ENCODE measurements around the gene SET.
"Not testable (repeated sequence)": the region's sequence is repeated elsewhere in the genome, so short reads cannot be mapped to it uniquely, and the experiment has no call there.

SET gene

GRCh38 chr9:128689820-128690683 is 1.0 kb downstream of the SET start:
- peak overlapping the region; percentile 95 for H3K4me3 ChIP-seq (replicated peaks; ENCODE audit: low read depth, low read length)
- DNase-seq (ENCODE audit: extremely low read depth, insufficient read length) = peak; percentile 48
- no peak for TF ChIP-seq CTCF (IDR thresholded peaks at IDR 0.05; ENCODE audit: insufficient read depth, low read length, poor library complexity, severe bottlenecking)
- H3K36me3 ChIP-seq (ENCODE audit: control insufficient read depth, insufficient read depth, low read length) = peaks cover 2% of the 10 kb centered on the region; the same call in 1 of the 2 replicates
- no peaks in the 10 kb centered on the region for H3K27me3 ChIP-seq (replicated peaks; ENCODE audit: control insufficient read depth, insufficient read depth, low read length)

GRCh38 chr9:128690684-128691034 is 1.6 kb downstream of the SET start:
- peaks cover 2% of the 10 kb centered on the region; the same call in 1 of the 2 replicates for H3K36me3 ChIP-seq (ENCODE audit: control insufficient read depth, insufficient read depth, low read length)
- TF ChIP-seq CTCF (IDR thresholded peaks at IDR 0.05; ENCODE audit: insufficient read depth, low read length, poor library complexity, severe bottlenecking) = no peak
- peak overlapping the region; percentile 95 for H3K4me3 ChIP-seq (replicated peaks; ENCODE audit: low read depth, low read length)
- no peak for DNase-seq (ENCODE audit: extremely low read depth, insufficient read length)
- no peaks in the 10 kb centered on the region for H3K27me3 ChIP-seq (replicated peaks; ENCODE audit: control insufficient read depth, insufficient read depth, low read length)

- H3K27me3 ChIP-seq (replicated peaks; ENCODE audit: control insufficient read depth, insufficient read depth, low read length); H3K36me3 ChIP-seq (ENCODE audit: control insufficient read depth, insufficient read depth, low read length); H3K4me3 ChIP-seq (replicated peaks; ENCODE audit: low read depth, low read length); DNase-seq (ENCODE audit: extremely low read depth, insufficient read length): not testable (repeated sequence)
These were observed 4.7 kb downstream of the SET start for GRCh38 chr9:128693738-128694137.

- no peak for DNase-seq (ENCODE audit: extremely low read depth, insufficient read length)
- TF ChIP-seq CTCF (IDR thresholded peaks at IDR 0.05; ENCODE audit: insufficient read depth, low read length, poor library complexity, severe bottlenecking) = no peak
- H3K4me3 ChIP-seq (replicated peaks; ENCODE audit: low read depth, low read length) = no peak overlapping the region
- H3K27me3 ChIP-seq (replicated peaks; ENCODE audit: control insufficient read depth, insufficient read depth, low read length) = no peaks in the 10 kb centered on the region
- H3K36me3 ChIP-seq (ENCODE audit: control insufficient read depth, insufficient read depth, low read length) = peaks cover 8% of the 10 kb centered on the region
These were observed 5.3 kb downstream of the SET start for GRCh38 chr9:128694344-128694743.

GRCh38 chr9:128696923-128697707 is 8.1 kb downstream of the SET start:
- no peak overlapping the region for H3K4me3 ChIP-seq (replicated peaks; ENCODE audit: low read depth, low read length)
- no peak for DNase-seq (ENCODE audit: extremely low read depth, insufficient read length)
- no peak for TF ChIP-seq CTCF (IDR thresholded peaks at IDR 0.05; ENCODE audit: insufficient read depth, low read length, poor library complexity, severe bottlenecking)
- H3K27me3 ChIP-seq (replicated peaks; ENCODE audit: control insufficient read depth, insufficient read depth, low read length) = no peaks in the 10 kb centered on the region
- peaks cover 8% of the 10 kb centered on the region for H3K36me3 ChIP-seq (ENCODE audit: control insufficient read depth, insufficient read depth, low read length)

GRCh38 chr9:128699096-128699795 is 10.2 kb downstream of the SET start:
- DNase-seq (ENCODE audit: extremely low read depth, insufficient read length); H3K4me3 ChIP-seq (replicated peaks; ENCODE audit: low read depth, low read length); H3K27me3 ChIP-seq (replicated peaks; ENCODE audit: control insufficient read depth, insufficient read depth, low read length); H3K36me3 ChIP-seq (ENCODE audit: control insufficient read depth, insufficient read depth, low read length): not testable (repeated sequence)
